SKM-1 treated with dmso at 0.1 percent for 144 hours (cell line): ENCODE data around the gene C2orf92.
"Not testable (repeated sequence)": the region's sequence is repeated elsewhere in the genome, so short reads cannot be mapped to it uniquely, and the experiment has no call there.

Source experiments
- DNase-seq: peaks from one replicate; lab custom pipeline; 2025; ENCODE audit not compliant: unreplicated experiment; lab: John Stamatoyannopoulos, UW

The C2orf92 gene

GRCh38 chr2:97659256-97660043 is 10.1 kb upstream of the C2orf92 start:
- no peak for DNase-seq

- DNase-seq = no peak
Observed at GRCh38 chr2:97660044-97660774, 9.3 kb upstream of the C2orf92 start.

- no peak for DNase-seq
Observed at GRCh38 chr2:97660775-97661389, 8.6 kb upstream of the C2orf92 start.

GRCh38 chr2:97661927-97662326 is 7.6 kb upstream of the C2orf92 start:
- DNase-seq = no peak

GRCh38 chr2:97662386-97662894 is 7.1 kb upstream of the C2orf92 start:
- no peak for DNase-seq

GRCh38 chr2:97662895-97663625 is 6.5 kb upstream of the C2orf92 start:
- peak; percentile 80 for DNase-seq

- DNase-seq = no peak
Observed at GRCh38 chr2:97663626-97663961, 5.9 kb upstream of the C2orf92 start.

- DNase-seq = peak; percentile 98
Observed at GRCh38 chr2:97663962-97664635, 5.4 kb upstream of the C2orf92 start, which contains the start of gene ACTR1B. Gene ACTR1B (minus strand): TSS chr2:97664044. CDS start chr2:97663890, 154 bp downstream.

- DNase-seq = no peak
Observed at GRCh38 chr2:97664636-97664970, 4.9 kb upstream of the C2orf92 start.

- DNase-seq = no peak
Observed at GRCh38 chr2:97670471-97670870, 958 bp downstream of the C2orf92 start.

GRCh38 chr2:97671526-97671925 is 2.0 kb downstream of the C2orf92 start:
- no peak for DNase-seq

GRCh38 chr2:97672606-97673140 is 3.2 kb downstream of the C2orf92 start:
- not testable (repeated sequence) for DNase-seq

GRCh38 chr2:97673182-97673914 is 3.8 kb downstream of the C2orf92 start:
- no peak for DNase-seq

- DNase-seq = no peak
Observed at GRCh38 chr2:97673915-97674283, 4.4 kb downstream of the C2orf92 start.

- DNase-seq = no peak
Observed at GRCh38 chr2:97675430-97676113, 6.1 kb downstream of the C2orf92 start.

GRCh38 chr2:97676620-97677019 is 7.1 kb downstream of the C2orf92 start:
- no peak for DNase-seq

GRCh38 chr2:97677480-97677879 is 8.0 kb downstream of the C2orf92 start:
- DNase-seq = no peak

GRCh38 chr2:97678298-97678697 is 8.8 kb downstream of the C2orf92 start:
- DNase-seq = no peak

- not testable (repeated sequence) for DNase-seq
Observed at GRCh38 chr2:97687235-97687634, 17.7 kb downstream of the C2orf92 start.
